GM18505 (cell line): ENCODE measurements around the gene CYTH1.

Experiments used
- ATAC-seq: cut with Tn5 transposase; IDR thresholded peaks from one replicate; pipeline ENCODE4 v1.9.1; 2021; ENCODE audit not compliant: unreplicated experiment
- POLR2A ChIP-seq: IDR thresholded peaks from 4 replicates; pipeline ENCODE4 v1.6.1; 2011; ENCODE audit warnings: borderline replicate concordance; ENCODE audit not compliant: insufficient read depth, insufficient read length; ENCODE audit errors: extremely low read depth

Gene CYTH1

DNA sequence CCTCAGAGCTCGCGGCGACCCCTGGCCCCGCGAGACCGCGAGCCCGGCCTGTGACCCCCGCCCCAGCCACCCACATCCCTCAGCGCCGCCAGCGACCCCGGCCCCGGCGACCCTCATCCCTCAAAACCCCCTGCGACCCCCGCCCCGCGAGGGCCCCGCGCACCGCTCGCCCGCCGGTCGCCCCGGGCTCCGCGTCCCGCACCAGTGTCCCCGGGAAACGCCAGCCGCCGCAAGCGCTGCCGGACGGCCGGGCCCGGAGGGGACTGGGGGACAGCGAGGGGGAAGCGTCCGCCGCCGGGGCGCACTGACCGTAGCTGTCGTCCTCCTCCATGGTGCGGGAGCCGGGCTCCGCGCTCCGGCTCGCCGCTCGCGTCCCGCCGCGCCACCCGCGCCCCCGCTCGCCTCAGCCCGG, at the start of gene CYTH1:
TSS of gene CYTH1 (minus strand) at position 381 of the 412 bp plus-strand sequence. CDS start at position 331, 50 bp downstream.
- peak; percentile 5 for ATAC-seq
- peak; percentile 53 for TF ChIP-seq POLR2A

DNA sequence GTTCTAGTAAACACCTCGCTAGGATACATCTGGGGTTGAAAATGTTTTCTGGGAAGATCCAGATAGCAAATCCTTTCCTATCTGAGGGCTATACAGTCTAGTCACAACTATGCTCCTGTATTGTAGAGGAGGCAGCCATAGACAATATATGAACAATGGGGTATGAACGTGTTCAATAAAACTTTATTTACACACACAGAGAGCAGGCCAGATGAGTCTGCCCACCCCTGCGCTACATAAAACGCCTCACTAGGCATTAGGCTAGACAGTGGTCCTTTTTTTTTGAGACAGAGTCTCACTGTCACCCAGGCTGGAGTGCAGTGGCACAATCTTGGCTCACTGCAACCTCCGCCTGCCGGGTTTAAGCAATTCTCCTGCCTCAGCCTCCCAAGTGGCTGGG, 47.4 kb upstream of the CYTH1 start:
- ATAC-seq = no peak
- TF ChIP-seq POLR2A = no peak

GRCh38 chr17:78828470-78829185, 46.6 kb upstream of the CYTH1 start:
- no peak for TF ChIP-seq POLR2A
- no peak for ATAC-seq

DNA sequence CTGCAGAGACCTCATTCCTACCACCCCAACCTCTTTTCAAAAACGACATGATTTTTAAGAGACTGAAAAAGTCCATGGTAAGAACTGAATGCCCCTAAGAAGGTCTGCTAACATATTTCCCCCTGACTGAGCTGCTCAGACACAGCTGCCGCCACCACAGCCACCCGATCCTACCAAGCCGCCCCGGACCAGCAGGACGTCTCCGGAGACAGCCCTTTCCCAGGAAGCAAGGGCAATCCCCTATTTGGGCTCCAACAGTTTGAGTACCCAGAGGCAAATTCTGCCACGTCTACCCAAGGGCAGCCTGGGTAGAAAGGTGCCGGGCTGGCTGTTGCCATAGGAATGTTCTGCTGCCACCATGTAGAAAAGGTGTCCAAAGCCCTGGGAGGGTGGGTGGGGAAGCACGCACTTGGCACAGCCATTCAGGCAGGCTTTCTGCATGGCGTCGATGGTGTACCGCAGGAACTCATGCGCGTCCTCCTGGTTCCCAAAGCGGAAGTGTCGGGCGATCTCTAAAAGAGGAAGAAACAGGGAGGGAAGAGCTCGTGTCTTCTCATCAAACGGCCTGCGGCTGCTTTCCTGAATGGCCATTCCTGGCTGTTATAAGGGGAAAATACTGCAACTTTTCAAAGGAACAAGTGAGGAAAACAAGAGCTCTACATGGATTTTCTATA, 44.9 kb upstream of the CYTH1 start:
- ATAC-seq = no peak
- TF ChIP-seq POLR2A = no peak

- TF ChIP-seq POLR2A = no peak
- ATAC-seq = no peak
These were observed 44.3 kb upstream of the CYTH1 start for GRCh38 chr17:78826421-78826820.

DNA sequence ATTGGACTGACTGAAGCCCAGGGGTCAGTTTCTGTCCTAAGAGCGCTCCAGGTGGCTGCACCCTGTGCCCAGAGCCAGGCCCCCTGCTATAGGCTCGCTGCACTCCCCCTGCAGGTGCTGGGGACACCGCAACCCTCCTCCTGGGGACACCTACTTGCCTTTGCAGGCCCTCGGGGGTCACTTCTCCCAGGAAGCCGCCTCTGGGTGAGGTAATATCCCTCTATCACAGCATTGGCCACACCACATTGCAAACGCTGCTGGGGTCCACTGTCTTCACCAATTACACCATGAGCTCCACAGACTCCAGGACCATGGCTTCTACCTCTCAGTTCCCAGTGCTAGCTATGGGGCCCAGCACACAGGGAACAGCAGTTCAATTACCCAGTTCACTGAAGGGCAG, 43.6 kb upstream of the CYTH1 start:
- no peak for ATAC-seq
- TF ChIP-seq POLR2A = no peak

DNA sequence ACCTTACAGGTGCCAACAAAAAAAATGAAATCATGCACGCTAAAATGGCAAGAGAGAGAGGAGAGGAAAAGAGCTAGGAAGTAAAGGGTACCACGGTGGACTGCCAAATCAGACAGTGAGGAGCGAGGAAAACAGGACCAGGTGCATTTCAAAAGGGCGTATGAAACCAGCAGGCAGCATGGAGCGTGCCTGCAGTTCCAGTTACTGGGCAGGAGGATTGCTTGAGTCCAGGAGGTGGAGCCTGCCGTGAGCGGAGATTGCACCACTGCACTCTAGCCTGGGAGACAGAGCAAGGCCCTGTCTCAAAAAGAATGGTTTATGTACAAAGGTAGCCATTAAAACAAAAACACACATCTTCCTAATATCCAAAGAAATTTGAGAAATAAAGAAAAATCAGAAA, 42.2 kb upstream of the CYTH1 start:
- ATAC-seq = no peak
- no peak for TF ChIP-seq POLR2A

DNA sequence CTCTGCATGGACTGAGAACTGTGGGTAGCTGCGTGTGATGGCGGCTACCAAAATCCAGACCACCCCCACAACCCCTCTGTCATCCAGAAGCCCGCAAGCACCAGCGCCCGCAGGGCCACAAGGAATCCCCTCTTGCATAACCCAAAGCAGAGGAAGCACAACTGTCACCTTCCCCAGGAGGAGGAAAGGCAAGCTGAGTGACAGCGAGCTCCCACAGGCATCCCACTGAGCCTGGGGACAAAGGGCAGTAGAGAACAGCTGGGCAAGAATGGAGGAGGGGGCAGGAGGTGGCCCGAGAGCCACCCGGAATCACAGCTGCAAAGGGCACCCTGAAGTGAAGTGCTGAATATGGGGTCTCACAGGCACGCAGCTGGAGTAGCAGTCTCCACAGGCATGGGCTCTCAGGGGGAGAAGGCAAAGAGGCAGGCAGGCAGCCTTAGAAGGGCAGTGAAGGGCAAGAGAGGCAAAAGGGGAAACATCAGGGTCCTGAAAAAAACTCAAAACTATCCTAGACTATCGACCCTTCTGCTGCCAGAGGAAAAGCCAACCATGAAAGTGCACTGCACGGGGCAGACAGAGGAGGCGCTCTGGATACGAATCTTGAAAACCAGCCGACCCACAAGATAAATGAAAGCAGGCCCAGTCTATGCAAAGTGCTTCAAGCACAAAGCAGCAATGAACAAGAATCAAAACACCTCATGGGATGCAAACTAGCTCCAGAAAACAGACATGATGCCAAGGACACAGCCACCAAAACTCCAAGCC, 41.4 kb upstream of the CYTH1 start:
- ATAC-seq = no peak
- TF ChIP-seq POLR2A = no peak

DNA sequence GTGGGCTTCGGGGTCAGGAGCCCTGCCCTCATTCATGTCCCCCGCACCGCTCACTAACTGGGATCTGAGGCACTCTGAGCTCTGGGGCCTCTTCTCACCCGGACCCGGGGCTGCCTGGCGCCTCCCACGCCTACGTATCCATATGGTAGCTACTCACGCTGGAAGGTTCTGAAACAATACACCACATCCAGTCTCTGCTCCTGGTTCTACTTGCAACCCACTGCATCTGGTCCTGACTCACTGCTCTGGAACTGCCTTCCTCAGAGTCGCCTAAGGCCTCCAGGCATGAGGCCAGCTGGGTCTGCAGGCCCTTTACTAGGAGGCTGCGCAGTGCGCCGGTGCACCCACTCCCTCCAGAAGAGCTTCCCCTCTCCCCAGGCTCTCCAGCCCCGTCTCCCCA, 40.5 kb upstream of the CYTH1 start:
- no peak for ATAC-seq
- no peak for TF ChIP-seq POLR2A

DNA sequence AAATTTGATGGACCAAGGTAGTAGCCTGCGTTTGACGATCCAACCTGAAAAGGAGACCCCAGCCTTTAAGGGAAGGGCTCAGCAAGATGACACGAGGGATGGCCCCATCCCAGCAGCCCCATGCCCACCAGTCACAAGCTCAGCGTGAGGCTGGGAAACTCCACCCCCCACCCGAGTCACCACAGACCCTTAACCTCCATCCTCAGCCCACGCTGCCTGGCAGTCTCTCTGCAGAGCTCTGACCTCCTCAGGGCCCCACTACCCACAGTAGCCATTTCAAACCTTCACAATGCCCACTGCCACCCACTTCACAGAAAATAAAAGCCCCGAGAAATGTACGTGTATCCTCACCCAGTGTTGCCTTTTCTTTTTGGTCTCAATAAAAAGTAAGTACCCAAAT, 39.9 kb upstream of the CYTH1 start:
- no peak for ATAC-seq
- TF ChIP-seq POLR2A = no peak

GRCh38 chr17:78820841-78821240, 38.8 kb upstream of the CYTH1 start:
- TF ChIP-seq POLR2A = no peak
- no peak for ATAC-seq

DNA sequence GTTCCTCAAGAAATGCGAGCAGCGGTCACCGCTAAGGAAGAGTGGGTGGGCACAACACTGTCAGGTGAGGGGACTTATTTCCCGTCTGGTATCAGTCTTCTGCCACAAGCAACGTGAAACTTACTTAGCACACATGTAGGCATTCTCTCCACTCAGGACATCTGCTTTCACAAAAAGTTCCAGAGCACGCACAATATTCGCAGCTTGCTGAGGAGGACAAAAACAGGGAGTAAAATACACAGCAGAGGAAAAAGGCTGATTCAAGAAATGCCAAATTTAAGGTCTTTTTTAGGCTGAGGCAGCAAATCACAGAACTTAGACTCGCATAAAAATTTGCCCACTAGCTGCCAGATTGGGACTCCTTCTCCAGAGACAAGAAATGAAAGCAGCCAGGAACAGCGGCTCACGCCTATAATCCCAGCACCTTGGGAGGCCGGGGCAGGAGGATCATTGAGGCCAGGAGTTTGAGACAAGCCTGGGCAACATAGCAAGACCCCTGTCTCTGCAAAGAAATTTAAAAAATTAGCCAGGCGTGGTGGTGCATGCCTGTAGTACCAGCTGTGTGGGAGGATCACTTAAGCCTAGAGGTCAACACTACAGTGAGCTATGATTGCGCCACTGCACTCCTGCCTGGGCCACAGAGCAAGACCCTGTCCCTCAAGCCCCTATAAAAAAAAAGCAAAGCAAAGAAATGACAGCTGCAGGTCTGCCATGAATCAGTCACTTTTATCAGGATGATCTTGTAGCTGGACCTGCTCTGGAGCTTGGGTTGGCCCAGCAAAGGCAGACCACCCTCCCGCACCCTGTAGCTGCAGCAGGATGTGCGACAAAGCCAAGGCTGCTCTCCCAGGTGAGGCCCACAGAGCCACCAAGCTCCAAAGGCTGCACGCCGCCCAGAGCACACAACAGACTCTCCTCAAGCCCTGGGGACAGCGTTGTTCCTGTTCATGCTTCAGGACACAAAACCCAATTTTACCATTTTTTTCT, 38.0 kb upstream of the CYTH1 start:
- no peak for TF ChIP-seq POLR2A
- no peak for ATAC-seq

DNA sequence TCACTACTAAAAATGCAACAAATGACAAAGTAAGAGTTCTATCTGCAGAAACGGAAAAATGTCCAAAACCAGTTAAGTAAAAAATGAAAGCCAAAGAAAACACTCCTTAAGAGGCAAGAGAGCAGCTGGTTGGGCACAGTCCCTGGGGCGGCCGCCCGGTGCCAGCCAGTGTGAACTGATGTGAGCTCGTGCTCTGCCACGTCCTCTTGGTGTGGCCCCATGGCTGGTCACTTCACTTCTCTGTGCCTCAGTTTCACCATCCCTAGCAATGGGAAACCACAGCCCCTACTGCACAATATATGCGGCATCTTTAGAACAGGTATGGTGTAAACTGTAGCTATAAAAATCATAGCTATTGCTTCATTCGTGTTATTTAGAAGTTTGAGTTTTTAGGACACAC, 37.3 kb upstream of the CYTH1 start:
- no peak for TF ChIP-seq POLR2A
- no peak for ATAC-seq
